K562 (cell line): ENCODE results near the gene KCNQ5. TPM values are rescaled to one million over a fixed set of nuclear protein-coding genes. Genes with fewer than 3 reads are reported as not detected.

Experiments
- ATAC-seq: fragments of 200-7000 bp; cut with Tn5 transposase; 3 replicates; pipeline ENCODE4 v1.9.1; 2020; ENCODE audit warnings: moderate library complexity
- BruUV-seq: library from RNA; stranded (reverse); fragments of 400-500 nt; replicated peaks from 2 replicates; lab custom pipeline; 2021; lab: Mats Ljungman, UMichigan
- CTCF ChIA-PET: fragments of 300-600 bp; formaldehyde crosslinking; extraction: SDS; loops from one replicate; lab custom pipeline; 2021; ENCODE audit warnings: low intra/inter-chr PET ratio; lab: Yijun Ruan, JAX
- POLR2A ChIA-PET: fragments of 300-600, 350-650 bp; sonication (Branson Sonifier 250); formaldehyde crosslinking; extraction: SDS; loops from one replicate; lab custom pipeline; 2021; ENCODE audit warnings: antibody characterized with exemption, inconsistent platforms; lab: Yijun Ruan, JAX
- DNase-seq, 4 experiments: peaks; one replicate each; pipeline versions ENCODE4 v3.0.0 to v3.0.0-alpha.2; 2011 to 2018; ENCODE audit warnings: low spot score in 3 of 4, mixed read lengths in 3 of 4; ENCODE audit errors: extremely low read depth in 1 of 4
- FAIRE-seq: peaks from 2 replicates; lab custom pipeline; 2011; peaks lifted over from hg19 to GRCh38; lab: Jason Lieb, UNC
- H2AFZ ChIP-seq: 2 replicates; pipeline ENCODE4 v1.6.0; 2011; ENCODE audit warnings: low read depth, low read length, control low read depth, inconsistent platforms
- H3K27ac ChIP-seq: fragments of 200-600 bp; 3 replicates; pipeline ENCODE4 v1.8.0; 2011; ENCODE audit warnings: low read depth, mild to moderate bottlenecking, control low read depth, inconsistent platforms, low read length, moderate library complexity, mixed read lengths; ENCODE audit errors: extremely low read depth
- H3K27me3 ChIP-seq, 2 experiments: fragments of 300-600 bp in 1 of 2; 2 replicates in 1 of 2; 3 replicates in 1 of 2; pipeline versions ENCODE4 v1.6.0 to v1.8.0; 2011; ENCODE audit warnings: inconsistent platforms in 2 of 2, low read length in 2 of 2, mild to moderate bottlenecking in 1 of 2, mixed read lengths in 1 of 2, moderate library complexity in 1 of 2; ENCODE audit not compliant: control insufficient read depth in 2 of 2, insufficient read depth in 2 of 2
- H3K36me3 ChIP-seq: fragments of 300-600 bp; 3 replicates; pipeline ENCODE4 v1.8.0; 2011; ENCODE audit warnings: mild to moderate bottlenecking, low read length, inconsistent platforms; ENCODE audit not compliant: control insufficient read depth, insufficient read depth
- H3K4me1 ChIP-seq, 2 experiments: fragments of 200-600 bp in 1 of 2; replicated peaks in 1 of 2; 2 replicates in 1 of 2; 3 replicates in 1 of 2; pipeline versions ENCODE4 v1.5.1 to v1.8.0; 2011; ENCODE audit warnings: inconsistent platforms in 2 of 2, low read length in 2 of 2, mild to moderate bottlenecking in 1 of 2, mixed read lengths in 1 of 2, moderate library complexity in 1 of 2; ENCODE audit not compliant: control insufficient read depth in 2 of 2, insufficient read depth in 2 of 2
- H3K4me2 ChIP-seq: 2 replicates; pipeline ENCODE4 v1.6.1; 2011; ENCODE audit warnings: low read length, control low read depth, inconsistent platforms, mixed read lengths; ENCODE audit not compliant: insufficient read depth
- H3K4me3 ChIP-seq: fragments of 200-600 bp; sonication (generic), shearing (Covaris generic); 2 replicates; pipeline ENCODE4 v1.5.1; 2016; ENCODE audit warnings: control low read depth, inconsistent platforms
- H3K79me2 ChIP-seq: fragments of 200-600 bp; 3 replicates; pipeline ENCODE4 v1.8.0; 2011; ENCODE audit warnings: low read length, inconsistent platforms; ENCODE audit not compliant: control insufficient read depth, insufficient read depth
- H3K9ac ChIP-seq, 2 experiments: 2 replicates each; pipeline versions ENCODE4 v1.6.0 to v1.6.1; 2011; ENCODE audit warnings: low read depth in 2 of 2, low read length in 2 of 2, control low read depth in 1 of 2, inconsistent platforms in 1 of 2, mild to moderate bottlenecking in 1 of 2, mixed read lengths in 1 of 2; ENCODE audit not compliant: insufficient read depth in 1 of 2
- H3K9me1 ChIP-seq: one replicate; pipeline ENCODE4 v1.6.0; 2011; ENCODE audit warnings: inconsistent platforms, mild to moderate bottlenecking, low read length, moderate library complexity; ENCODE audit not compliant: control insufficient read depth, insufficient read depth
- H3K9me3 ChIP-seq: replicated peaks from 2 replicates; pipeline ENCODE4 v1.5.1; 2011; ENCODE audit warnings: low read depth, low read length, inconsistent platforms; ENCODE audit not compliant: control insufficient read depth, insufficient read depth
- H4K20me1 ChIP-seq: replicated peaks from 2 replicates; pipeline ENCODE4 v1.6.1; 2011; ENCODE audit warnings: low read length, inconsistent platforms, mixed read lengths; ENCODE audit not compliant: control insufficient read depth, insufficient read depth
- HCFC1 ChIP-seq: IDR thresholded peaks from 2 replicates; pipeline ENCODE4 v1.6.1; 2012; ENCODE audit warnings: low read depth, low read length, improper control_type of control experiment
- ZNF232 ChIP-seq: sonication (generic); formaldehyde crosslinking; IDR thresholded peaks from 2 replicates; pipeline ENCODE4 v1.8.0; 2022; ENCODE audit warnings: mild to moderate bottlenecking, missing genetic modification reagents
- ZNF407 ChIP-seq: fragments of 450-650 bp; IDR thresholded peaks from 2 replicates; pipeline ENCODE4 v1.6.1; 2016; ENCODE audit warnings: low read depth
- in situ Hi-C: fragments of 300-500 bp; cut with MboI; formaldehyde crosslinking; loops from 4 replicates; pipeline ENCODE4 v1.15.0; 2018; ENCODE audit warnings: inconsistent platforms, mixed read lengths
- intact Hi-C: fragments of 100-400 bp; cut with micrococcal nuclease; formaldehyde crosslinking; loops from 2 replicates; pipeline ENCODE4 v1.14.2; 2022
- polyA plus RNA-seq, 8 experiments: library from polyadenylated mRNA; depleted of rRNA in 4 of 8; stranded (reverse) in 5 of 8; unstranded in 3 of 8; fragments of >200 nt; fragmentation: Nextera tagmentation in 2 of 8; fragmentation: Illumina TruSeq in 1 of 8; extraction: Ambion mirVana in 2 of 8; extraction: Trizol in 1 of 8; gene quantifications; 2 replicates each; pipeline versions ENCODE4 v1.2.1 to v1.2.3, GENCODE V29; 2011 to 2014; ENCODE audit warnings: inconsistent platforms in 1 of 8, missing spikeins in 1 of 8
- total RNA-seq, 7 experiments: library from RNA; depleted of rRNA in 6 of 7; stranded (reverse); fragments of >200 nt in 6 of 7; fragmentation: Illumina TruSeq in 2 of 7; extraction: Trizol in 2 of 7; gene quantifications; 2 replicates each; pipeline versions ENCODE4 v1.2.1 to v1.2.3, GENCODE V29; 2011 to 2021; ENCODE audit warnings: low replicate concordance in 1 of 7

The KCNQ5 gene
- total and polyA plus RNA-seq, 9 of the 15 experiments (the other 6 are each of a cell fraction or from before 2014, with no cell fraction given): 0.31 to 5.9 (median 2.6) TPM

DNA sequence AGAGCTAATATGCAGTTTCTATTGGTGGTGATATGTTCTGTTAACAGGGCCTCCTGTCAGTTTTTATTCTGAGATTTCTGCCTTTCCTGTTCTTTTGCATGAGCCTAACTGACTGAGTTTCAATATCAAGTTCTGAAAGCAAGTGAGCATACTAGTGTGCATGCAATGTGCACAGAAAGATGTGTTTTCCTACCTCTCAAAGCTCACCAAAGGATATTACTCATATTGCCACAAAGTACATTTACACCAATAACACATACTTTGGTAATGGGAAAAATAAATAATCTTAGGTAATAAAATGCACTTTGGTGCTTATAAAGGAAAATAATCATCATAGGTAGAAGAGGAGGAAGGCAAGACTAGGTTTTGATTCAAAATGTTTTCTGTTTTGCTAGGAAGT is 408.4 kb downstream of the KCNQ5 start:
- ATAC-seq (no peak), FAIRE-seq (peak; percentile 19), DNase-seq (no peak)
- no peaks in the 10 kb centered on the region for H3K79me2 ChIP-seq
- BruUV-seq: no TSS peak
- no peak overlapping the region for H3K27ac ChIP-seq
- ChIA-PET CTCF (no interaction called here), POLR2A (interaction anchor here (0.7 kb wide), 1 partner anchor 11 kb away, joined by 3 read pairs; no protein-coding TSS in a partner anchor)
- 0 out of 2 replicates have a peak overlapping the region, but pooled peaks have one; percentile 27 for H2AFZ ChIP-seq
- H3K4me2 ChIP-seq: no peak overlapping the region
- in situ Hi-C loops: no loop called here
- H3K4me3 ChIP-seq: no peak overlapping the region
- H3K9ac ChIP-seq: no peak overlapping the region
- no peaks in the 10 kb centered on the region for H3K27me3 ChIP-seq
- H3K4me1 ChIP-seq: no peaks in the 10 kb centered on the region; a peak in 2 of 5 replicates
- no peaks in the 10 kb centered on the region for H3K9me3 ChIP-seq
- intact Hi-C loops: no loop called here
- H3K36me3 ChIP-seq: no peaks in the 10 kb centered on the region
- no peaks in the 10 kb centered on the region for H3K9me1 ChIP-seq
- no peaks in the 10 kb centered on the region for H4K20me1 ChIP-seq
- TF ChIP-seq ZNF232 (CRISPR knock-in tag): no peak
- TF ChIP-seq HCFC1: no peak
- no peak for TF ChIP-seq ZNF407
